Right lobe of liver (tissue), 4 donors: ENCODE measurements around the gene ANKH.

Experiments used
- POLR2A ChIP-seq: fragments of 450-650 bp; IDR thresholded peaks from one replicate; pipeline ENCODE4 v1.6.1; 2017; ENCODE audit warnings: antibody characterized with exemption, mild to moderate bottlenecking
- TF ChIP-seq, protein P1 (sequence below), 4 donors: fragments of 200-600 bp in 3 of 4; fragments of 450-650 bp in 1 of 4; IDR thresholded peaks; one replicate each; pipeline versions ENCODE4 v1.5.1 to v1.8.0; 2016 to 2022; ENCODE audit warnings: antibody characterized with exemption in 4 of 4, mild to moderate bottlenecking in 2 of 4
- donor health status: DM: no; HTN: no; CAD: no.
- donor health status: DM: no; HTN: no; CAD: no.
- donor health status: DM: no; HTN: yes; CAD: no.

DNA sequence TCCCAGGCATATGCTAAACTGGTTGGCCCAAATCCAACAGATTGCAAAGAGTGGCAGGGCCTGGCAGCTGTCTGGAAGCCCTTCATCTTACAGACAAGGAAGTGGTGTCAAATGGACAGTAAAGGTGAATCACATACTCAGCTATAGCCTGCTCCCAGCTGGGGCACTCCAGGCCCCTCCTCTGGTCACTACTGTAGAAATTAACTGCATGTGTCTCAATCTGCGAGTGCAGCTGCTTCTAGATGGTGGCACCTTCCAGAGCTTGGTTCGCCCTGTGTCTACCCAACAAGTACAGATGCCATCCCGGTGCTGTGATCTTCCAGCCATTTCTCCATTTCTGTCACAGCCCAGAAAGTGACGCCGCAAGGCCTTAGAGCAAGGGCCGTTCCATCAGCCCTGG is 156.9 kb downstream of the ANKH start:
- TF ChIP-seq, protein P1, sequence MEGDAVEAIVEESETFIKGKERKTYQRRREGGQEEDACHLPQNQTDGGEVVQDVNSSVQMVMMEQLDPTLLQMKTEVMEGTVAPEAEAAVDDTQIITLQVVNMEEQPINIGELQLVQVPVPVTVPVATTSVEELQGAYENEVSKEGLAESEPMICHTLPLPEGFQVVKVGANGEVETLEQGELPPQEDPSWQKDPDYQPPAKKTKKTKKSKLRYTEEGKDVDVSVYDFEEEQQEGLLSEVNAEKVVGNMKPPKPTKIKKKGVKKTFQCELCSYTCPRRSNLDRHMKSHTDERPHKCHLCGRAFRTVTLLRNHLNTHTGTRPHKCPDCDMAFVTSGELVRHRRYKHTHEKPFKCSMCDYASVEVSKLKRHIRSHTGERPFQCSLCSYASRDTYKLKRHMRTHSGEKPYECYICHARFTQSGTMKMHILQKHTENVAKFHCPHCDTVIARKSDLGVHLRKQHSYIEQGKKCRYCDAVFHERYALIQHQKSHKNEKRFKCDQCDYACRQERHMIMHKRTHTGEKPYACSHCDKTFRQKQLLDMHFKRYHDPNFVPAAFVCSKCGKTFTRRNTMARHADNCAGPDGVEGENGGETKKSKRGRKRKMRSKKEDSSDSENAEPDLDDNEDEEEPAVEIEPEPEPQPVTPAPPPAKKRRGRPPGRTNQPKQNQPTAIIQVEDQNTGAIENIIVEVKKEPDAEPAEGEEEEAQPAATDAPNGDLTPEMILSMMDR (IDR thresholded peaks at IDR 0.05), result no peak
- no peak for TF ChIP-seq POLR2A
